ENCODE results near the gene RHOJ. TPM values are rescaled to one million over a fixed set of nuclear protein-coding genes. Genes with fewer than 3 reads are reported as not detected.

RHOJ gene
- total and polyA plus RNA-seq, 2 of the 13 experiments (the other 11 are each of a cell fraction or from before 2014, with no cell fraction given): 0.22 to 1.3 TPM

GRCh38 chr14:63266106-63266505, 61.9 kb downstream of the RHOJ start (continued):
- no peak for TF ChIP-seq HMGXB3 (CRISPR knock-in tag; IDR thresholded peaks at IDR 0.05; ENCODE audit: borderline replicate concordance)
- TF ChIP-seq FUBP1 (CRISPR knock-in tag; IDR thresholded peaks at IDR 0.05; ENCODE audit: borderline replicate concordance): no peak

- in situ Hi-C loops (cut with HindIII; ENCODE audit: extremely low pct_ligation_motif_present, low pct_unique_long_range_greater_than_20kb) (no loop called here), intact Hi-C loops (cut with micrococcal nuclease; ENCODE audit: unreplicated experiment) (no loop called here)
- DNase-seq (ENCODE audit: low spot score): no peak
- no peaks in the 10 kb centered on the region for H4K20me1 ChIP-seq (ENCODE audit: insufficient read depth, low read length)
- no peak overlapping the region for H3K27ac ChIP-seq (ENCODE audit: extremely low read length, insufficient read depth, low read length)
- CTCF ChIA-PET (ENCODE audit: low intra/inter-chr PET ratio, low total read pairs): no interaction called here
- no peaks in the 10 kb centered on the region for H3K27me3 ChIP-seq (ENCODE audit: control insufficient read depth in 1 of 2, insufficient read depth in 2 of 2, low read length in 2 of 2)
- no peak overlapping the region for H3K4me3 ChIP-seq (replicated peaks in 1 of 3; ENCODE audit: insufficient read depth in 1 of 3, low read depth in 2 of 3, low read length in 3 of 3)
- no peaks in the 10 kb centered on the region for H3K9me3 ChIP-seq (ENCODE audit: low read length)
- no peak overlapping the region for H3K4me2 ChIP-seq (ENCODE audit: low read depth, low read length)
- H3K4me1 ChIP-seq (ENCODE audit: insufficient read depth, low read length): no peaks in the 10 kb centered on the region
- ATAC-seq: no peak
- no peak overlapping the region for H2AFZ ChIP-seq (ENCODE audit: low read length)
- no peaks in the 10 kb centered on the region for H3K79me2 ChIP-seq (ENCODE audit: insufficient read depth, low read length)
- POLR2A ChIA-PET: no interaction called here
- 5% methylated on average over 3 of the region's 3 CpGs for WGBS (ENCODE audit: low lambda C conversion rate)
- H3K9ac ChIP-seq (ENCODE audit: insufficient read depth, low read depth, low read length): no peak overlapping the region
- H3K36me3 ChIP-seq (replicated peaks in 1 of 2; ENCODE audit: control insufficient read depth in 1 of 2, insufficient read depth in 2 of 2, low read length in 2 of 2): no peaks in the 10 kb centered on the region
- no TSS peak for BruUV-seq (replicated peaks)
- FAIRE-seq: no peak
- TF ChIP-seq PHF21A (CRISPR knock-in tag; IDR thresholded peaks at IDR 0.05) (no peak), HNRNPL (IDR thresholded peaks at IDR 0.05; ENCODE audit: low read depth, low read length) (no peak), NFRKB (IDR thresholded peaks at IDR 0.05) (no peak), YY1 (IDR thresholded peaks at IDR 0.05; ENCODE audit: insufficient read depth, insufficient replicate concordance, low read depth, low read length) (no peak), BCLAF1 (IDR thresholded peaks at IDR 0.05) (no peak), CAMTA2 (CRISPR knock-in tag; IDR thresholded peaks at IDR 0.05; ENCODE audit: borderline replicate concordance) (no peak), ZNF136 (CRISPR knock-in tag; IDR thresholded peaks at IDR 0.05; ENCODE audit: low read depth) (no peak), ZNF460 (CRISPR knock-in tag; IDR thresholded peaks at IDR 0.05; ENCODE audit: borderline replicate concordance) (no peak), ZNF512B (CRISPR knock-in tag; IDR thresholded peaks at IDR 0.05; ENCODE audit: borderline replicate concordance) (no peak)
These were observed 62.9 kb downstream of the RHOJ start for GRCh38 chr14:63267171-63267570.
